Body of pancreas (tissue), 4 donors: ENCODE results near the gene TMEM164.

Source experiments
- POLR2A ChIP-seq, 3 donors: fragments of 450-650 bp; IDR thresholded peaks; one replicate each; pipeline ENCODE4 v1.6.1; 2016; ENCODE audit warnings: antibody characterized with exemption in 3 of 3, mild to moderate bottlenecking in 2 of 3
- TF ChIP-seq, protein P1 (sequence below), 7 experiments: fragments of 450-650 bp in 4 of 7; fragments of 200-600 bp in 3 of 7; sonication (generic) in 3 of 7; IDR thresholded peaks; one replicate each; pipeline ENCODE4 v1.5.1; 2016 to 2019; ENCODE audit warnings: antibody characterized with exemption in 7 of 7

DNA sequence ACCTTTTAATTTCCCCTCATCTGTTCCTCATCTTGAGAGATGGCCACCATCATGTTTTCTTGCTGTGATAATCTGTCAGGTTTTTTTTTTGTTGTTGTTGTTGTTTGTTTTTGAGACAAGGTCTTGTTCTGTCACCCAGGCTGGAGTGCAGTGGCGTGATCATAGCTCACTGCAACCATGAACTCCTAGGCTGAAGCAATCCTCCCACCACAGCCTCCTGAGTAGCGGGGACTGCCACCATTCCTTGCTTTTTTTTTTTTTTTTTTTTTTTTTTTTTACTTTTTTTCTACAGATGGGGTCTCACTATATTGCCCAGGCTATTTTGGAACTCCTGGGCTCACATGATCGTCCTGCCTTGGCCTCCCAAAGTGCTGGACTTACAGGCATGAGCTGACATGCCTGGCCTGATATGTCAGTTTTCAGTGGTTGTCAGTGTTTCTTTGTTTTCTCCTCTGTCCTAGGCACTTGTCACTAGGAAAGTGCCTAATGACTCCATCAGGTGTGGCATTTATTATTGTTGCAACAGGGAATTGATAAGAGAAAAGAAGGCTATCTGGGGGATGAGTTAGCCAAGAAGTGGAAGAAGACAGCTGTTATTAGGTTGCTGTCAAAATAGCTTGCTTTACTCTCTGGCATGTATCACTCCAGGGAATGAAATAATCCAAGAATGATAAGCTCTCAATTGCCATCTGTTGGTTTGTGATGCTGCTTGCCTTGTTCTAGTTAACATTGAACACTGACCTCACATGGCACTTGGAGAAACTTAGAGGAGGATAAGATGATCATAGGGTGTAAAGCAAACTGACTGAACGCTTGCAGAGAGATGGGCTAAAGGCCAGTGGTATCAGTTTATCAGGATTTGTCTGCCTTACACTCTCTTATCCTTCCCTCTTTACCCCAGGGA lies 41.7 kb downstream of the TMEM164 start:
- TF ChIP-seq, protein P1, sequence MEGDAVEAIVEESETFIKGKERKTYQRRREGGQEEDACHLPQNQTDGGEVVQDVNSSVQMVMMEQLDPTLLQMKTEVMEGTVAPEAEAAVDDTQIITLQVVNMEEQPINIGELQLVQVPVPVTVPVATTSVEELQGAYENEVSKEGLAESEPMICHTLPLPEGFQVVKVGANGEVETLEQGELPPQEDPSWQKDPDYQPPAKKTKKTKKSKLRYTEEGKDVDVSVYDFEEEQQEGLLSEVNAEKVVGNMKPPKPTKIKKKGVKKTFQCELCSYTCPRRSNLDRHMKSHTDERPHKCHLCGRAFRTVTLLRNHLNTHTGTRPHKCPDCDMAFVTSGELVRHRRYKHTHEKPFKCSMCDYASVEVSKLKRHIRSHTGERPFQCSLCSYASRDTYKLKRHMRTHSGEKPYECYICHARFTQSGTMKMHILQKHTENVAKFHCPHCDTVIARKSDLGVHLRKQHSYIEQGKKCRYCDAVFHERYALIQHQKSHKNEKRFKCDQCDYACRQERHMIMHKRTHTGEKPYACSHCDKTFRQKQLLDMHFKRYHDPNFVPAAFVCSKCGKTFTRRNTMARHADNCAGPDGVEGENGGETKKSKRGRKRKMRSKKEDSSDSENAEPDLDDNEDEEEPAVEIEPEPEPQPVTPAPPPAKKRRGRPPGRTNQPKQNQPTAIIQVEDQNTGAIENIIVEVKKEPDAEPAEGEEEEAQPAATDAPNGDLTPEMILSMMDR (IDR thresholded peaks at IDR 0.05), result no peak
- TF ChIP-seq POLR2A (IDR thresholded peaks at IDR 0.05), result no peak
